Measurements from ENCODE around the gene VWA5B1.

DNA sequence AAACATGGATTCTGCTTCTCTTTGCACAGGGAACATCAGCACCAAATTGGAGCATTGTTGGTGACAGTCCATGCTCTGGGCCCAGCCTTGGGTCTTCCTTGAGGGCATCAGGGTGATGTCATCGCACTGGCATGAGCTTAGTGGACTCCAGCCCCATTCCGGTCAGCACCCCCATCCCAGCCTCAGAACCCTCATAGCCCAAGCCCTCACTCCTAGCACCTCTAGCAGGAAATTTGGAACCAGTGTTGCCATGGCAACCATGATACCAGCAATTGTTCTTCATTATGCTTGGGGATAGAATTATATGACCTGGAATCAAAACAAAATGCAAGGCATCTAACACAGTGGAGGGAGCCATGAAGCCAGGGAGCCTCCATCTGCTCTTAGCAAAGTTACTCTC is 83.1 kb downstream of the VWA5B1 start:
- TF ChIP-seq, protein P1, sequence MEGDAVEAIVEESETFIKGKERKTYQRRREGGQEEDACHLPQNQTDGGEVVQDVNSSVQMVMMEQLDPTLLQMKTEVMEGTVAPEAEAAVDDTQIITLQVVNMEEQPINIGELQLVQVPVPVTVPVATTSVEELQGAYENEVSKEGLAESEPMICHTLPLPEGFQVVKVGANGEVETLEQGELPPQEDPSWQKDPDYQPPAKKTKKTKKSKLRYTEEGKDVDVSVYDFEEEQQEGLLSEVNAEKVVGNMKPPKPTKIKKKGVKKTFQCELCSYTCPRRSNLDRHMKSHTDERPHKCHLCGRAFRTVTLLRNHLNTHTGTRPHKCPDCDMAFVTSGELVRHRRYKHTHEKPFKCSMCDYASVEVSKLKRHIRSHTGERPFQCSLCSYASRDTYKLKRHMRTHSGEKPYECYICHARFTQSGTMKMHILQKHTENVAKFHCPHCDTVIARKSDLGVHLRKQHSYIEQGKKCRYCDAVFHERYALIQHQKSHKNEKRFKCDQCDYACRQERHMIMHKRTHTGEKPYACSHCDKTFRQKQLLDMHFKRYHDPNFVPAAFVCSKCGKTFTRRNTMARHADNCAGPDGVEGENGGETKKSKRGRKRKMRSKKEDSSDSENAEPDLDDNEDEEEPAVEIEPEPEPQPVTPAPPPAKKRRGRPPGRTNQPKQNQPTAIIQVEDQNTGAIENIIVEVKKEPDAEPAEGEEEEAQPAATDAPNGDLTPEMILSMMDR (IDR thresholded peaks at IDR 0.05): no peak
- TF ChIP-seq POLR2A (IDR thresholded peaks at IDR 0.05): no peak

Measured in breast epithelium (tissue), 3 donors.